Mesothelial cell of epicardium (in vitro differentiated cells): Measurements from ENCODE around the gene ARHGAP4. TPM values are rescaled to one million over a fixed set of nuclear protein-coding genes. Genes with fewer than 3 reads are reported as not detected.

ENCODE experiments used
- DNase-seq, 2 experiments: peaks; one replicate each; pipeline ENCODE4 v3.0.0; 2021; ENCODE audit warnings: low spot score in 2 of 2; ENCODE audit not compliant: unreplicated experiment in 2 of 2
- H3K27ac Mint-ChIP-seq: 2 replicates; pipeline ENCODE4 v1.8.0; 2021; ENCODE audit warnings: mixed read lengths
- H3K27me3 Mint-ChIP-seq: 2 replicates; pipeline ENCODE4 v1.8.0; 2021; ENCODE audit warnings: low read depth, mixed read lengths
- H3K36me3 Mint-ChIP-seq: 2 replicates; pipeline ENCODE4 v1.8.0; 2021; ENCODE audit warnings: mixed read lengths
- H3K4me1 Mint-ChIP-seq: 2 replicates; pipeline ENCODE4 v1.8.0; 2021; ENCODE audit warnings: mixed read lengths
- H3K4me3 Mint-ChIP-seq: 2 replicates; pipeline ENCODE4 v1.8.0; 2021; ENCODE audit warnings: mild to moderate bottlenecking, moderate library complexity, mixed read lengths
- H3K9me3 Mint-ChIP-seq: 2 replicates; pipeline ENCODE4 v1.8.0; 2021; ENCODE audit warnings: mixed read lengths
- CTCF ChIP-seq: fragments of 200-600 bp; sonication (generic); IDR thresholded peaks from one replicate; pipeline ENCODE4 v1.5.0; 2021; ENCODE audit warnings: antibody characterized with exemption; ENCODE audit not compliant: unreplicated experiment
- total RNA-seq: library from RNA; stranded (reverse); gene quantifications from 3 replicates; pipeline ENCODE4 v1.2.1, GENCODE V29; 2021

Gene ARHGAP4
- total RNA-seq, 1 donor from 2014 or later = 62.8 TPM

DNA sequence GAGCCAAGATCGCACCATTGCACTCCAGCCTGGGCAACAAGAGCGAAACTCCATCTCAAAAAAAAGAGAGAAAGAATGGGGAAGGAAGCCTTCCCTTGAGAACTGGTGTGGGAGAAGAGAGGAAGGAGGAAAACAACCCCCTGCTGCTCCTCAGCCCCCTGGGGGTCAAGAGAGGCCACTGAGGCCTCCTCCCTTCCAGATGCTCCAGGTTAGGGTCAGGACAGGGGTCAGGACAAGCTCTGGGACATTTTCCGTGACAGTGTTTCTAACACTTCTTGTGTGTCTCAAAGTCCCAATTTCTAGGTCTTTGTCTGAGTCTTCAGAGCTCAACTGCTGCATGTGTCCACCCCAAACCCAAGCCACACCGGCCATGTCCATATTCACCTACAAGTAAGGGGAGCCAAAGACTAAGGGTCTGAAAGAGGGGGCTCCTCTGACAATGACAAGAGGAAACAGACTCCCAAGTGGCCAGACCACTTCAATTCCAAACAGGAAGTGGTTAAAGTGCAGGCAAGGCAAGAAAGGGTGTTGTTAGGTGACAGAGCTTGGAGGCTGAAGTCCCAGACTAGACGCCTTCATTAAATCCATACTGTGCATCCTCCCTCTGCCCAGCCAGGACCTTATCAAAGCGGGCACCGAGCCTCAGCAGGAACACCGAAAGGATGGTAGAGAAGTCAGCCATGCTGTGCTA, 48.3 kb downstream of the ARHGAP4 start:
- H3K9me3 Mint-ChIP-seq = peaks cover 10% of the 10 kb centered on the region
- H3K4me3 Mint-ChIP-seq = no peak overlapping the region
- H3K27me3 Mint-ChIP-seq = peaks cover 24% of the 10 kb centered on the region
- TF ChIP-seq CTCF = no peak
- H3K27ac Mint-ChIP-seq = no peak overlapping the region
- DNase-seq = no peak
- H3K36me3 Mint-ChIP-seq = peaks cover 2% of the 10 kb centered on the region
- peaks cover 8% of the 10 kb centered on the region for H3K4me1 Mint-ChIP-seq

DNA sequence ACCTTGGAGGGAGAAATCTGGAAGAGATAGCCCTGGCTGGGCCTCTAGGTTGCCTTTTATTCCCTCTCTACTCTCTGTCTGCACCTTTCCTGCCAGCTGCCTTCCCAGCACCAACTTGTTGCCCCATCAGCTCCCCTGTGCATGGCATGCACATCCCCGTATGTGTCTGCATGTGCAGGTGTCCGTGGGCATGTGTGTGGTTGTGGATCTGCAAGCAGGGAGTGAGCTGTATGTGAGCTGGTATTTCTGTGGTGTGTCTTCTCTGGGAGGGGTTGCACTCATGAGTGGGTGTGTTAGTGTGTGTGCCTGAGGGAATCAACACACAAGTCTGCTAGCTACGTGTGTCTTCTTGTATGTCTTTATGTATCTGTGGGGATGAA, 50.0 kb downstream of the ARHGAP4 start:
- Mint-ChIP-seq H3K4me3 (no peak overlapping the region), H3K36me3 (peaks cover 2% of the 10 kb centered on the region), H3K27me3 (peaks cover 21% of the 10 kb centered on the region), H3K27ac (no peak overlapping the region), H3K4me1 (peaks cover 8% of the 10 kb centered on the region), H3K9me3 (peaks cover 10% of the 10 kb centered on the region)
- no peak for DNase-seq
- no peak for TF ChIP-seq CTCF

DNA sequence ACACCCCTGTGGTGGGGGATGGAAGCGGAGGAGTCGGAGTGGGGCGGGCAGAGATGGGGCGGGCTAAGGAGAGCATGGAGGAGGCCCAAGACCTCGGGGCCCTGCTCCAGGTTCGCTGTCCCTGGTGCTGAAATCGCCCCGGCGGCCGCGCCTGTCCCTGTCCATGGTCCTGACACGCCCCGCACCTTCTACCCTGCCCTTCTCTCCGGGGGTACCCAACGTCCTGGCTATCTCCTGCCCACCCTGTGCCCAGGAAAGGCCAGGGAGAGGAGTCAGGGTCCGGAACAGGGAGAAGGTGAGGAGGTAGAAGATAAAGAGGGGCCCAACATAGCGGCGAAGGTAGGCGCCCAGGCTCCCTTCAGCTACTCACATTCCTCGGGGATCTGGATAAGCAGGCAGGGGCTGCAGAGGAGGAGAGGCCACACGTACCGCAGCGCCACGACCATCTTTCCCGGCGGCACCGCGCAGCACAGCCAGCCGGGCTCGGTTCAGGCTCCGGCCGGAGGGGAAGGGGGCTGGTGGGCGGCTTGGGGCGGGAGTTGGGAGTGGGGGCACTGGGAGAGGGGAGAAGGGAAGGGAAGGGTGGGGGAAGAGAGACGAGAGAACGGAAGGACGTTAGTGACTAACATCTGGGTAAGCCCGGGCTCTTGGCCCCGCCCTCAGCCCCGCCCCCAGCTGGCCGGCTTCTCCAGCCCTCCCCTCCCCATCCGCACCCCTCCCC, 50.5 kb downstream of the ARHGAP4 start:
- peaks cover 21% of the 10 kb centered on the region for H3K27me3 Mint-ChIP-seq
- no peak overlapping the region for H3K4me3 Mint-ChIP-seq
- peaks cover 8% of the 10 kb centered on the region for H3K4me1 Mint-ChIP-seq
- H3K27ac Mint-ChIP-seq = no peak overlapping the region
- DNase-seq = peak; percentile 70 to 90
- TF ChIP-seq CTCF = no peak
- peaks cover 2% of the 10 kb centered on the region for H3K36me3 Mint-ChIP-seq
- peaks cover 10% of the 10 kb centered on the region for H3K9me3 Mint-ChIP-seq

- peaks cover 10% of the 10 kb centered on the region for H3K9me3 Mint-ChIP-seq
- H3K4me3 Mint-ChIP-seq = no peak overlapping the region
- peaks cover 19% of the 10 kb centered on the region for H3K27me3 Mint-ChIP-seq
- peaks cover 8% of the 10 kb centered on the region for H3K4me1 Mint-ChIP-seq
- H3K27ac Mint-ChIP-seq = no peak overlapping the region
- peaks cover 2% of the 10 kb centered on the region for H3K36me3 Mint-ChIP-seq
- no peak for DNase-seq
- no peak for TF ChIP-seq CTCF
These were observed 51.5 kb downstream of the ARHGAP4 start for GRCh38 chrX:153874366-153875125.

DNA sequence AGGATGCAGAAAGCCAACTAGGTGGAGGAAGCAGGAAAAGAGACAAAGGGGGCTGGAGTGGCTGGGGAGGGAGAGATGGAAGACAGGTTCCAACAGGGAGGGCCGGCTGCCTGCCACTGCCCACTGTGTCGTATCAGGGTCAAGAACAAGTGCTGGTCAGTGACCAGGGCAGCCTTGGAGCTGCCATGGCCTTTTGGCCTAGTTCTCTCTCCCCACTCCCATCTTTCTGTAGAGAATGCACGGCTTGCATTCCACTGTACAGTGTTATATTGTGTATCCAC, 52.0 kb downstream of the ARHGAP4 start:
- H3K27ac Mint-ChIP-seq = no peak overlapping the region
- peaks cover 10% of the 10 kb centered on the region for H3K9me3 Mint-ChIP-seq
- peaks cover 3% of the 10 kb centered on the region for H3K4me1 Mint-ChIP-seq
- H3K27me3 Mint-ChIP-seq = peaks cover 13% of the 10 kb centered on the region
- no peak for TF ChIP-seq CTCF
- H3K36me3 Mint-ChIP-seq = peaks cover 2% of the 10 kb centered on the region
- DNase-seq = no peak
- no peak overlapping the region for H3K4me3 Mint-ChIP-seq
